Subcutaneous adipose tissue (tissue), 4 donors: ENCODE measurements around the gene SAXO1. TPM values are rescaled to one million over a fixed set of nuclear protein-coding genes. Genes with fewer than 3 reads are reported as not detected.

ENCODE experiments used
- total RNA-seq, 4 donors: library from RNA; depleted of rRNA; stranded (reverse); fragments of >200 nt; gene quantifications; one replicate each; pipeline ENCODE4 v1.1.0, GENCODE V29; 2016
- TF ChIP-seq, protein P1 (sequence below): fragments of 450-650 bp; IDR thresholded peaks from one replicate; pipeline ENCODE4 v1.5.1; 2016; ENCODE audit warnings: low read depth, mild to moderate bottlenecking, control low read depth, antibody characterized with exemption, moderate library complexity

The SAXO1 gene
- total RNA-seq, 4 donors from 2014 or later: under 0.01 TPM; not detected in 3

DNA sequence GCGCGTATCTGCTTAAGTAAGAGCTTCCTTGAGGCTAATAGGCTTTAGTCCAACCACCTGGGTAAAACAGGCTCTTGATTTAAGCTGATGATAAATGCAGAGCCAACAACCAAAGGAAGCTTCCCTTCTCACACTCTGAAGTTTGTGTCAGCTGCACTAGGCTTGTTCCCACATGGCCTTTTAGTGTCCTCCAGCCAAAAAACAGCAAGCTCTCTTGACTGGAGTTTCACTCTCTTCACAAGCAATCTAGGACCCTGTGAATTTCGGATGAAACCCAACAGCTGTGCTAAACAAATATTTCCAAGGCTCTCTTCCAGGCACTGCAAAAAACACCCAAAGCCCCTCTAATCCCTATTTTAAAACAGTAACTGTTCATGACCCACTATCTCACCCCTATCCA, 63.9 kb downstream of the SAXO1 start:
- TF ChIP-seq, protein P1, sequence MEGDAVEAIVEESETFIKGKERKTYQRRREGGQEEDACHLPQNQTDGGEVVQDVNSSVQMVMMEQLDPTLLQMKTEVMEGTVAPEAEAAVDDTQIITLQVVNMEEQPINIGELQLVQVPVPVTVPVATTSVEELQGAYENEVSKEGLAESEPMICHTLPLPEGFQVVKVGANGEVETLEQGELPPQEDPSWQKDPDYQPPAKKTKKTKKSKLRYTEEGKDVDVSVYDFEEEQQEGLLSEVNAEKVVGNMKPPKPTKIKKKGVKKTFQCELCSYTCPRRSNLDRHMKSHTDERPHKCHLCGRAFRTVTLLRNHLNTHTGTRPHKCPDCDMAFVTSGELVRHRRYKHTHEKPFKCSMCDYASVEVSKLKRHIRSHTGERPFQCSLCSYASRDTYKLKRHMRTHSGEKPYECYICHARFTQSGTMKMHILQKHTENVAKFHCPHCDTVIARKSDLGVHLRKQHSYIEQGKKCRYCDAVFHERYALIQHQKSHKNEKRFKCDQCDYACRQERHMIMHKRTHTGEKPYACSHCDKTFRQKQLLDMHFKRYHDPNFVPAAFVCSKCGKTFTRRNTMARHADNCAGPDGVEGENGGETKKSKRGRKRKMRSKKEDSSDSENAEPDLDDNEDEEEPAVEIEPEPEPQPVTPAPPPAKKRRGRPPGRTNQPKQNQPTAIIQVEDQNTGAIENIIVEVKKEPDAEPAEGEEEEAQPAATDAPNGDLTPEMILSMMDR: no peak

DNA sequence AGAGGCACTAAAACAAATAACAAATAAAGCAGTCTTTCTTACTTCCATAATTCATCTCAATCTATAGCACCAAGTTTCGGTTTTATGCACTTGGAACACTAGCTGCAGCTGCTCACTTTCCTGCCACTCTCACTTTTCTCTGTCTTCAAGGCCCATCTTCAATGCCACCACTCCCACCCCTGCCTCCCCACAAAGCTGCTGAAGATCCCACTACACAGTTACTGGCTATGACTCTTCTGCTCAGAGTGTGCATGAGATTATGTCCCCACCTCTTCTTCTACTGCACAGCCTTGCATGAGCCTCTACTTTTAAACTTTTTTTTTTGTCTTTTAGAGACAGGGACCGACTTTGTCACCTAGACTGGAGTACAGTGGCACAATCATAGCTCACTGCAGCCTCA, 77.4 kb downstream of the SAXO1 start:
- TF ChIP-seq, protein P1: no peak

DNA sequence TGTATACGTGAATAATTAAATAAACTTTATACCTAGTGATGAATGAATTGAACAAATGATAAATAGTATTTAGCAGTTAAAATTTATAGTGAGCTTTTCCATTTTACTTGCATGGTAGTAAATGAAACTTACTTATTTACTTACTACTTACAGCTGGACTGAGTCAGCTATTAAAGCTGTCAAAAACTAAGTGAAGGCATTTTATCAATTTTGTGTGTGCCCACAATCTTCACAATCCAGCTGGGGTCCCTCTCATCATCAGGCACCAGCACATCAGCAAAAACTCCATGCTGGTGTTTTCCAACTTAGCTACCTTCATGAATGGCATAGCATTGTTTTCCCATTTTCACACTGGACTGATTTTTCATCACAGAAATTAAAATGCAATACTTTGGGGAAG, 81.1 kb downstream of the SAXO1 start:
- TF ChIP-seq, protein P1: no peak

DNA sequence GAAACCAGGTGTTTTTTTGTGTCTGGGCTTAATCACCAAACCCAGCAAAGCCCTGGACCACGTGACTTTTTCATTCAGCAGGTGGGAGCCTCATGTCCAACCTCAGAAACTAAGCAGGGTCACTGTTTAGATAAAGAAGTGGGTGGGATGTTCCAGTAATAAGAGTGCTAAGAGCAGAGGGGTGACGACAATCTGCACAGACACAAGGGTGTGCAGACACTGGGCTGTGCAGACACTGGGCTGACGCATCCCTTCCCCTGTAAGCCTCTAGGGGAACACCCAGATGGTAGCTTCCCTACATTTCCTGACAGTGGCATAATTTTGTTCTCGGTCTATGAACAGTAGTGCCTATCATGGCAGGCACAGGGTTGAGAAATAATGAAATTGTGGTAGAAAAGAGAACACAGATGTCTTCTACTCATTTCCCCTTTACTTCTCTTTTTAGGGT, 85.1 kb downstream of the SAXO1 start:
- TF ChIP-seq, protein P1: no peak

DNA sequence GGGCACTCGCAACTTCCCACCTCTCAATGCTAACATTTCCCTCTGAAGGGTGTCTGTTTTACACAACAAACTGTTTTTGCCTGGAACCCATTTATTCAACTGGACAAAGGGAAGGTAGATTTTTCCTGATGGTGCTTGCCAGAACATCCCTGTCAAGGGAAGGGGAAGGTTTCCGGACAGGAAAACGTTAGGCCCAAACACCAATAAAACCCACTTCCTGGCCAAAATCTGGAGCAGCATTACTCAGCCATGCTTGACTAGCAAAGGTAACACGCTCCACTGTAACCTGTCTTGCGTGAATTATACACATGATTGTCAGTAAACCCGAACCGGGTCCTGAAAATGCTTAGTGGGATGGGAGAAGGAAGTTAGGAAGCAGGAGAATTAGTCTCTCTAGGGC, 90.2 kb downstream of the SAXO1 start:
- TF ChIP-seq, protein P1: no peak

DNA sequence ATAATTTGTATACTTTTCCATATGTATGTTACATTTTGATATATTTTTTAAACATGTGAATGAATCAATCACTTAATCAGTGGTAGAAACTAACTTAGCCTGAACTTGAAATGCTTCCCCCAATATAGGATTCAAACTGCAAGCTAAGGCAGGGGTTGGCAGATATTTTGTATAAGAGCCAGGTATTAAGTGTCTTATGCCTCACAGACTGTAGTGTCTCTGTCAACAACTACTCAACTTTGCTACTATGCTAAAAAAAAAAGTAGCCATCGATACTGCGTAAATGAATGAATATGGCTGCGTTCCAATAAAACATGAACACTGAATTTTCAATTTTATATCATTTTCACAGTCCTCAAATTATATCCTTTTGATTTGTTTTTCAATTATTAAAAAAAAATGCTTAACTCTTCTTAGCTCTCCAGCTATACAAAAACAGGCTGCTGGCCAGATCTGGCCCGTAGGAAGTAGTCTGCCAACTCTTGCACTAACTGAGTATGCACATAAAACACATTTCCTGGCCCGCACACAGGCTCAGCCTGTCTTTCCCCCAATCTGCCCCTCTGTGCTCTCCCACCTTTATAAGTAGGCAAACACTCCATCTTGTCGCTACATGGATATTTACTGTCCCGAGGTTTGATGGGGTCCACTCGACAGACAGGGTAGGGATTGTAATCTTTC, 91.8 kb downstream of the SAXO1 start:
- TF ChIP-seq, protein P1: no peak

DNA sequence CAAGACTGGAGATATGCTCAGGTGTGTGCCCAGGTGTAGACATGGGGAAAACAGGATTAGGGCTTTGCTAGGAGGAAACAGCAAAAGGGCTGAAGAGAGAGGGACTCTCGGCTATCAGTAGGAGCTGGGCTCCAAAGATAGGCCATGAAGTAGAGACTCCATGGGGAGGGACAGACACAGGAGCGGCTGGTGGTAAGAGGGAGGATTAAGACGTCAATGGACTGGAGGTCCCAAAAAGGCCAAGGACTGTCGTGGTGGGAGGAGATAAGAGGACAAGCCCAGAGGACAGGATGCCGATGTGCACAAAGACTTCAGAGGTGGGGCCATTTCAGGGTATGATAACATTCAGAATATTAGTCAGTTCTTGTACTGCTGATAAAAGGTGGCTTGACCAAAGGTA, 93.1 kb downstream of the SAXO1 start:
- TF ChIP-seq, protein P1: no peak
